ENCODE results near the gene STMND1. TPM values are rescaled to one million over a fixed set of nuclear protein-coding genes. Genes with fewer than 3 reads are reported as not detected.

Gene STMND1
- total RNA-seq, 1 experiment from 2014 or later = not detected

- H2BK12ac ChIP-seq (ENCODE audit: insufficient read length, low read depth, low read length) = no peak overlapping the region
- no peaks in the 10 kb centered on the region for H3K9me3 ChIP-seq (ENCODE audit: control insufficient read depth, low read depth, low read length)
- H3K23me2 ChIP-seq (ENCODE audit: insufficient read length, low read depth, low read length, poor library complexity, severe bottlenecking) = no peaks in the 10 kb centered on the region
- no CpG with 5 or more reads among the region's 4 CpGs for WGBS (ENCODE audit: extremely low coverage, insufficient read length, low lambda C conversion rate)
- Mint-ChIP-seq H3K4me1 (0 out of 4 replicates have a peak, but pooled peaks cover 3% of the 10 kb centered on the region in 2 experiments), H3K9me3 (peaks cover 0 to 7% of the 10 kb centered on the region in 2 experiments; a peak in 3 of 5 replicates), H3K4me3 (no peak overlapping the region), H3K27me3 (ENCODE audit: low read depth) (no peaks in the 10 kb centered on the region), H3K27ac (no peak overlapping the region), H3K36me3 (ENCODE audit: insufficient read depth in 1 of 3, low read depth in 3 of 3) (no peaks in the 10 kb centered on the region)
- H3K4me1 ChIP-seq (ENCODE audit: insufficient read depth, low read length) = no peaks in the 10 kb centered on the region; the same call in 1 of the 2 replicates
- no peak overlapping the region for H3K4ac ChIP-seq (ENCODE audit: low read depth, low read length)
- no peak overlapping the region for H3K23ac ChIP-seq (ENCODE audit: insufficient read length, low read depth, low read length)
- no peaks in the 10 kb centered on the region for H4K20me1 ChIP-seq (ENCODE audit: control insufficient read depth, insufficient read depth, insufficient read length)
- no peaks in the 10 kb centered on the region for H3K79me2 ChIP-seq (ENCODE audit: insufficient read depth, low read length)
- H2BK15ac ChIP-seq (ENCODE audit: low read depth, low read length) = no peak overlapping the region
- no peak overlapping the region for H2AK5ac ChIP-seq (ENCODE audit: insufficient read length, low read length)
- H3T11ph ChIP-seq (ENCODE audit: low read length) = no peak overlapping the region
- H4K5ac ChIP-seq (ENCODE audit: insufficient read length, low read depth, low read length) = no peak overlapping the region
- no peaks in the 10 kb centered on the region for H3K27me3 ChIP-seq (ENCODE audit: insufficient read depth, low read length)
- H3K18ac ChIP-seq (ENCODE audit: insufficient read length, low read depth, low read length) = no peak overlapping the region
- no peak overlapping the region for H3K4me2 ChIP-seq (ENCODE audit: insufficient read depth, insufficient read length, low read length)
- no peak overlapping the region for H3K56ac ChIP-seq (ENCODE audit: insufficient read length, low read depth, low read length)
- TF ChIP-seq CTCF (conservative IDR thresholded peaks at IDR 0.05) = no peak
- no peak overlapping the region for H3K14ac ChIP-seq (ENCODE audit: insufficient read depth, low read length)
- DNase-seq = no peak
- no peak overlapping the region for H2AFZ ChIP-seq (ENCODE audit: low read length)
- no peak overlapping the region for H4K8ac ChIP-seq (replicated peaks; ENCODE audit: insufficient read length, low read depth, low read length)
- no peak overlapping the region for H2BK20ac ChIP-seq (ENCODE audit: low read depth, low read length, poor library complexity, severe bottlenecking)
- no peak overlapping the region for H2BK120ac ChIP-seq (ENCODE audit: low read depth, low read length, poor library complexity, severe bottlenecking)
- no peak overlapping the region for H3K9ac ChIP-seq (ENCODE audit: extremely low read depth, insufficient read length, low read length)
- H3K79me1 ChIP-seq (ENCODE audit: insufficient read depth, low read depth, low read length, poor library complexity, severe bottlenecking) = no peaks in the 10 kb centered on the region
- H2BK5ac ChIP-seq (ENCODE audit: insufficient read length, low read length) = no peak overlapping the region
- H3K27ac ChIP-seq (ENCODE audit: insufficient read length, low read depth, low read length) = no peak overlapping the region
- H4K91ac ChIP-seq (ENCODE audit: insufficient read length, low read depth, low read length) = no peak overlapping the region
These were observed 13.7 kb upstream of the STMND1 start for GRCh38 chr6:17088091-17088611.
